K562 (cell line): ENCODE data around the gene DND1. TPM values are rescaled to one million over a fixed set of nuclear protein-coding genes. Genes with fewer than 3 reads are reported as not detected.

Experiments
- DEAF1 ChIP-seq: fragments of 450-650 bp; formaldehyde crosslinking; IDR thresholded peaks from 2 replicates; pipeline ENCODE4 v1.4.0; 2020; ENCODE audit warnings: mild to moderate bottlenecking, moderate library complexity
- DIDO1 ChIP-seq: fragments of 450-650 bp; IDR thresholded peaks from 2 replicates; pipeline ENCODE4 v1.6.1; 2016; ENCODE audit warnings: low read depth, missing biosample characterization, missing genetic modification characterization
- ELF4 ChIP-seq: fragments of 450-650 bp; formaldehyde crosslinking; IDR thresholded peaks from 2 replicates; pipeline ENCODE4 v1.4.0; 2022; ENCODE audit warnings: missing genetic modification characterization
- ILF3 ChIP-seq: fragments of 450-650 bp; IDR thresholded peaks from 2 replicates; pipeline ENCODE4 v1.6.1; 2018; ENCODE audit warnings: antibody characterized with exemption, mild to moderate bottlenecking, moderate library complexity, borderline replicate concordance
- ILK ChIP-seq: fragments of 450-650 bp; IDR thresholded peaks from 2 replicates; pipeline ENCODE4 v1.6.1; 2016; ENCODE audit warnings: missing genetic modification characterization, low read depth, mild to moderate bottlenecking, missing compliant biosample characterization, moderate library complexity, borderline replicate concordance
- NCOR1 ChIP-seq: fragments of 450-650 bp; IDR thresholded peaks from 2 replicates; pipeline ENCODE4 v1.6.1; 2016; ENCODE audit warnings: mild to moderate bottlenecking, moderate library complexity
- PHB ChIP-seq: fragments of 250-450 bp; sonication (Bioruptor Pico); IDR thresholded peaks from 2 replicates; pipeline ENCODE4 v1.5.0; 2021
- PHF8 ChIP-seq: fragments of 200-600 bp; sonication (generic); IDR thresholded peaks from 2 replicates; pipeline ENCODE4 v1.6.1; 2012; ENCODE audit warnings: mixed run types, mild to moderate bottlenecking, inconsistent platforms, low read length, moderate library complexity, borderline replicate concordance
- RREB1 ChIP-seq: fragments of 250-450 bp; sonication (Bioruptor Pico); IDR thresholded peaks from 2 replicates; pipeline ENCODE4 v1.4.0; 2020
- SOX6 ChIP-seq: fragments of 450-650 bp; IDR thresholded peaks from 2 replicates; pipeline ENCODE4 v1.6.1; 2014; ENCODE audit warnings: mild to moderate bottlenecking
- ZNF23 ChIP-seq: fragments of 250-450 bp; sonication (Bioruptor Pico); IDR thresholded peaks from 2 replicates; pipeline ENCODE4 v1.4.0; 2020; ENCODE audit warnings: mild to moderate bottlenecking
- ZNF592 ChIP-seq: fragments of 450-650 bp; IDR thresholded peaks from 2 replicates; pipeline ENCODE4 v1.6.1; 2017; ENCODE audit warnings: antibody characterized with exemption, mild to moderate bottlenecking
- ZNF830 ChIP-seq: fragments of 250-450 bp; sonication (Bioruptor Pico); IDR thresholded peaks from 2 replicates; pipeline ENCODE4 v1.5.0; 2021; ENCODE audit warnings: mild to moderate bottlenecking
- polyA plus RNA-seq, 8 experiments: library from polyadenylated mRNA; depleted of rRNA in 4 of 8; stranded (reverse) in 5 of 8; unstranded in 3 of 8; fragments of >200 nt; fragmentation: Nextera tagmentation in 2 of 8; fragmentation: Illumina TruSeq in 1 of 8; extraction: Ambion mirVana in 2 of 8; extraction: Trizol in 1 of 8; gene quantifications; 2 replicates each; pipeline versions ENCODE4 v1.2.1 to v1.2.3, GENCODE V29; 2011 to 2014; ENCODE audit warnings: inconsistent platforms in 1 of 8, missing spikeins in 1 of 8
- total RNA-seq, 7 experiments: library from RNA; depleted of rRNA in 6 of 7; stranded (reverse); fragments of >200 nt in 6 of 7; fragmentation: Illumina TruSeq in 2 of 7; extraction: Trizol in 2 of 7; gene quantifications; 2 replicates each; pipeline versions ENCODE4 v1.2.1 to v1.2.3, GENCODE V29; 2011 to 2021; ENCODE audit warnings: low replicate concordance in 1 of 7

Gene DND1
- total and polyA plus RNA-seq, 9 of the 15 experiments (the other 6 are each of a cell fraction or from before 2014, with no cell fraction given): 0.37 to 2.0 (median 0.90) TPM; not detected in 3

DNA sequence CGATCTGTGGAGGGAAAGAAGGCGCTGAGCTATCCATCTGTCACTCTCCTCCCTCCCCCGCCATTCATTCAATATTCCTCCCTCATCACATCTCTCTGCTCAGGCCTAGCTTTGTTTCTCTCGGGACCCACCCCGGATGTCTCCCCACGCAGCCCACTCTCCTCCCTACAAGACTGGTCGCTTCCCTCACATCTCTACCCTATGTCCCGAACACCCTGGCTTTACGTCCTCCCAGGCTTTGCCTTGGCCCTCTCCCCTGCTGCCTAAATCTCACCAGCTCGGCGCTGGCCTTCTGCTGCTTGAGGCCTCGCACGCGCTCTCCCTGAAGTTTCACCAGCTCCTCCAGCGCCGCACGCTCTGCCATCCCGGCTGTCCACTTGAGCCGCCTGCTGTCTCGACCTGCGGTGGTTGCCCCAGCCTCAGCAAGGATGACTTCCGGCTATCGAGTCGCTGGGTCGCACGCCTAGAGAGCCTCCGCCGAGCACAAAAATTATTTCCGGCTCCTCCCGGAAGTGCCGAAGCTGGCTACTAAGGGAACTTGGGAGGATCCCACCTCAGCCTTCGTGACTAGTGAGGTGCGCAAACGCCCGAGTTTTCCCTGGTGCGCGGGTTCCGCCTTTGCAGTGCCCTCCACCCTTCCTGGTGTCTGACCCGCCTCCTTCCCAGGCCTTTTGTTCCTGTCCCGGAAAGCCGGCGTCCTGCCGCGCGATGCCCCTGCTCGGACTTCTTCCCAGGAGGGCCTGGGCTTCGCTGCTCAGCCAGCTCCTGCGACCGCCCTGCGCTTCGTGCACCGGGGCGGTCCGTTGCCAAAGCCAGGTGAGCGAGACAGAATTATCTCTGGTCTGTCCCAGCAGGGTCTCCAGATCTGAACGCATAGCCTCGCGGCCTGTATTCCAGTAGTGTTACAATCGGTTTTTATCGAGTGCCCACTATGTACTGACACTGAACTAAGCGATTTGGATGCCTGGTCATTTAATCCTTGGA is 17.9 kb upstream of the DND1 start, which contains the start of the genes HARS1 and HARS2 (continued):
- TF ChIP-seq ZNF592 (no peak), ZNF830 (CRISPR knock-in tag) (0 out of 2 replicates have a peak, but pooled peaks have one; percentile 20), RREB1 (CRISPR knock-in tag) (0 out of 2 replicates have a peak, but pooled peaks have one; percentile 54), PHF8 (peak; percentile 94), DIDO1 (peak; percentile 81), ILK (no peak), PHB (CRISPR knock-in tag) (no peak), NCOR1 (peak; percentile 42; the same call in 1 of the 2 replicates), ZNF23 (CRISPR knock-in tag) (no peak), ILF3 (no peak), DEAF1 (no peak), SOX6 (peak; percentile 54; the same call in 1 of the 2 replicates), ELF4 (CRISPR knock-in tag) (0 out of 2 replicates have a peak, but pooled peaks have one; percentile 32)
